ENCODE data around the gene HECTD3. TPM values are rescaled to one million over a fixed set of nuclear protein-coding genes. Genes with fewer than 3 reads are reported as not detected.

HECTD3 gene
- total and polyA plus RNA-seq, 2 of the 4 experiments (the other 2 are of a cell fraction): 12.2 to 39.5 TPM

DNA sequence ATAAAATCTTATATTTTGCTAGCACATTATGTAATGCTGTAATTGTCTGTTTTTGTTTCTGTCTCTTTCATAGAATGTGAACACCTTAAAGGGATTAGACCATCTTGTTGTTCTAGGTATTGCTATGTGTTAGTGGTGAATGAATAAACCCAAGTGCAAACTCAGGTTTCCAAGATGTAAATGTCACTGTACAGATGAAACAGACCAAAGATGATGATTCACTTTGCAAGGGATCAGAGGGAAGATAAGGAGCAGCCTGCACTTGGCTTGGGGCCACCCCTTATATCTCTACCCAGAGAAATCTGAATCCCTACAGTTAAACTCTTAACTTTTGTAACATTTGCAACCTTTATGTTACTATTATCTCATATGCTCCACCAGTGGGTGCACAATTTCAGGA lies 26.3 kb upstream of the HECTD3 start:
- TF ChIP-seq BHLHE40 (IDR thresholded peaks at IDR 0.05; ENCODE audit: low read depth, low read length): no peak
- TF ChIP-seq MAZ (IDR thresholded peaks at IDR 0.05; ENCODE audit: borderline replicate concordance, low read depth, low read length): no peak
- TF ChIP-seq RFX5 (IDR thresholded peaks at IDR 0.05; ENCODE audit: low read depth, low read length): no peak
- no peak for TF ChIP-seq RAD21 (IDR thresholded peaks at IDR 0.05; ENCODE audit: low read length)
- no peak for TF ChIP-seq MXI1 (IDR thresholded peaks at IDR 0.05; ENCODE audit: borderline replicate concordance, low read depth, low read length)
- TF ChIP-seq, protein P1, sequence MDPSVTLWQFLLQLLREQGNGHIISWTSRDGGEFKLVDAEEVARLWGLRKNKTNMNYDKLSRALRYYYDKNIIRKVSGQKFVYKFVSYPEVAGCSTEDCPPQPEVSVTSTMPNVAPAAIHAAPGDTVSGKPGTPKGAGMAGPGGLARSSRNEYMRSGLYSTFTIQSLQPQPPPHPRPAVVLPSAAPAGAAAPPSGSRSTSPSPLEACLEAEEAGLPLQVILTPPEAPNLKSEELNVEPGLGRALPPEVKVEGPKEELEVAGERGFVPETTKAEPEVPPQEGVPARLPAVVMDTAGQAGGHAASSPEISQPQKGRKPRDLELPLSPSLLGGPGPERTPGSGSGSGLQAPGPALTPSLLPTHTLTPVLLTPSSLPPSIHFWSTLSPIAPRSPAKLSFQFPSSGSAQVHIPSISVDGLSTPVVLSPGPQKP (IDR thresholded peaks at IDR 0.05; ENCODE audit: borderline replicate concordance, low read depth, low read length): no peak
- TF ChIP-seq CTCF (conservative IDR thresholded peaks at IDR 0.05; ENCODE audit: low read depth, low read length): no peak
- no peak for TF ChIP-seq USF2 (IDR thresholded peaks at IDR 0.05; ENCODE audit: low read depth, low read length)
- TF ChIP-seq CHD1 (IDR thresholded peaks at IDR 0.05; ENCODE audit: low read depth, low read length): no peak
- no peak for TF ChIP-seq POLR2A (IDR thresholded peaks at IDR 0.05; ENCODE audit: low read depth, low read length)
- ATAC-seq (ENCODE audit: low read depth): no peak

More for the DNA sequence above, 26.3 kb upstream of the HECTD3 start:
- no peak overlapping the region for H3K4me2 ChIP-seq (ENCODE audit: low read depth, low read length)
- peak; percentile 29 for DNase-seq
- H3K23ac ChIP-seq (ENCODE audit: low read depth, low read length): no peak overlapping the region
- ChIA-PET CTCF (no interaction called here), POLR2A (ENCODE audit: unreplicated experiment) (no interaction called here)
- H3K9ac ChIP-seq (ENCODE audit: low read depth, low read length): no peak overlapping the region
- no peaks in the 10 kb centered on the region for H3K36me3 ChIP-seq (ENCODE audit: control insufficient read depth, insufficient read depth, low read length)
- no peak overlapping the region for H3K18ac ChIP-seq (ENCODE audit: low read depth, low read length)
- H3K9me1 ChIP-seq (ENCODE audit: insufficient read depth, low read length): no peaks in the 10 kb centered on the region; the same call in 1 of the 2 replicates
- in situ Hi-C loops (cut with MboI; ENCODE audit: low sequenced_read_pairs) (no loop called here), dilution Hi-C loops (cut with HindIII; ENCODE audit: low sequenced_read_pairs, unreplicated experiment) (no loop called here), intact Hi-C loops (cut with micrococcal nuclease) (loop anchor here (5.0 kb wide), 1 partner anchor 255 kb away; no protein-coding TSS in a partner anchor)
- no peak overlapping the region for H3K56ac ChIP-seq (ENCODE audit: extremely low read depth, insufficient read depth, low read length)
- H2AK9ac ChIP-seq (replicated peaks; ENCODE audit: low read depth, low read length, poor library complexity): no peak overlapping the region
- BruUV-seq (replicated peaks): no TSS peak
- H4K8ac ChIP-seq (ENCODE audit: low read depth in 2 of 2, low read length in 2 of 2): no peak overlapping the region
- H3K4ac ChIP-seq (ENCODE audit: low read depth, low read length): no peak overlapping the region
- H4K20me1 ChIP-seq (ENCODE audit: insufficient read depth, low read length): no peaks in the 10 kb centered on the region
- peaks cover 5% of the 10 kb centered on the region; the same call in 1 of the 2 replicates for H3K27me3 ChIP-seq (ENCODE audit: control insufficient read depth, insufficient read depth, low read length)
- no peak overlapping the region for H2AFZ ChIP-seq (replicated peaks; ENCODE audit: low read length, poor library complexity)
- no peak overlapping the region for H2AK5ac ChIP-seq (ENCODE audit: low read depth, low read length)
- no peak overlapping the region for H3K27ac ChIP-seq (ENCODE audit: insufficient read depth, low read length)
- no peak overlapping the region for H2BK120ac ChIP-seq (ENCODE audit: low read depth, low read length)
- H2BK15ac ChIP-seq (ENCODE audit: low read depth, low read length): no peak overlapping the region
- no peaks in the 10 kb centered on the region for H3K4me1 ChIP-seq (ENCODE audit: control insufficient read depth, insufficient read depth, low read length)
- no peak overlapping the region for H2BK20ac ChIP-seq (ENCODE audit: low read depth, low read length)
- no peak overlapping the region for H4K91ac ChIP-seq (ENCODE audit: insufficient read depth, low read depth, low read length)
- no peaks in the 10 kb centered on the region for H3K9me3 ChIP-seq (ENCODE audit: control insufficient read depth, insufficient read depth, low read length)
- H3K4me3 ChIP-seq (ENCODE audit: insufficient read depth, low read depth, low read length): no peak overlapping the region
- H3K14ac ChIP-seq (replicated peaks; ENCODE audit: low read depth, low read length): no peak overlapping the region
- H3K79me1 ChIP-seq (ENCODE audit: low read depth in 1 of 2, low read length in 2 of 2): no peaks in the 10 kb centered on the region
- no peak overlapping the region for H4K5ac ChIP-seq (ENCODE audit: low read depth, low read length)
- no peak overlapping the region for H2BK5ac ChIP-seq (ENCODE audit: low read depth, low read length, poor library complexity, severe bottlenecking)

Measured in IMR-90 (cell line).